ENCODE measurements around the gene SPRR3. TPM values are rescaled to one million over a fixed set of nuclear protein-coding genes. Genes with fewer than 3 reads are reported as not detected.
"Not testable (repeated sequence)": the region's sequence is repeated elsewhere in the genome, so short reads cannot be mapped to it uniquely, and the experiment has no call there.

Gene SPRR3
- total and polyA plus RNA-seq, 3 experiments from 2014 or later, result not detected

- Mint-ChIP-seq H3K36me3 (no peaks in the 10 kb centered on the region), H3K4me3 (no peak overlapping the region), H3K9me3 (peaks cover 0 to 8% (median 4%) of the 10 kb centered on the region in 5 donors), H3K27ac (no peak overlapping the region), H3K27me3 (peaks cover 12 to 42% of the 10 kb centered on the region in 2 donors), H3K4me1 (no peaks in the 10 kb centered on the region)
- ChIA-PET CTCF (no interaction called here), POLR2A (no interaction called here)
- H3K4me3 ChIP-seq (ENCODE audit: low read length), result no peak overlapping the region
- H3K4me1 ChIP-seq (ENCODE audit: insufficient read depth, low read length), result no peaks in the 10 kb centered on the region
- no peaks in the 10 kb centered on the region for H3K27me3 ChIP-seq (ENCODE audit: insufficient read depth, low read length, poor library complexity, severe bottlenecking)
- H3K27ac ChIP-seq (ENCODE audit: low read depth, low read length), result no peak overlapping the region
- H3K36me3 ChIP-seq (ENCODE audit: insufficient read depth, low read length), result no peaks in the 10 kb centered on the region
- DNase-seq, result no peak
- H3K9me3 ChIP-seq (ENCODE audit: low read length), result no peaks in the 10 kb centered on the region
Observed at GRCh38 chr1:152993186-152993585, 8.4 kb upstream of the SPRR3 start.

GRCh38 chr1:152995842-152996241, 5.7 kb upstream of the SPRR3 start:
- Mint-ChIP-seq H3K4me3 (no peak overlapping the region), H3K9me3 (peaks cover 0 to 8% (median 4%) of the 10 kb centered on the region in 5 donors), H3K27me3 (peaks cover 12 to 50% of the 10 kb centered on the region in 2 donors), H3K27ac (no peak overlapping the region), H3K36me3 (no peaks in the 10 kb centered on the region), H3K4me1 (no peaks in the 10 kb centered on the region)
- POLR2A ChIA-PET, result no interaction called here
- CTCF ChIA-PET, result no interaction called here
- Histone ChIP-seq H3K4me1 (ENCODE audit: insufficient read depth, low read length) (no peaks in the 10 kb centered on the region), H3K4me3 (ENCODE audit: low read length) (no peak overlapping the region), H3K36me3 (ENCODE audit: insufficient read depth, low read length) (no peaks in the 10 kb centered on the region), H3K27me3 (ENCODE audit: insufficient read depth, low read length, poor library complexity, severe bottlenecking) (no peaks in the 10 kb centered on the region), H3K27ac (ENCODE audit: low read depth, low read length) (no peak overlapping the region), H3K9me3 (ENCODE audit: low read length) (no peaks in the 10 kb centered on the region)
- DNase-seq, result no peak

GRCh38 chr1:152996633-152997400, 4.7 kb upstream of the SPRR3 start:
- no peaks in the 10 kb centered on the region for H3K4me1 Mint-ChIP-seq
- Histone ChIP-seq H3K27ac (ENCODE audit: low read depth, low read length) (no peak overlapping the region), H3K4me3 (ENCODE audit: low read length) (no peak overlapping the region), H3K36me3 (ENCODE audit: insufficient read depth, low read length) (no peaks in the 10 kb centered on the region), H3K27me3 (ENCODE audit: insufficient read depth, low read length, poor library complexity, severe bottlenecking) (no peaks in the 10 kb centered on the region), H3K9me3 (ENCODE audit: low read length) (no peaks in the 10 kb centered on the region), H3K4me1 (ENCODE audit: insufficient read depth, low read length) (no peaks in the 10 kb centered on the region)
- no peaks in the 10 kb centered on the region for H3K36me3 Mint-ChIP-seq
- ChIA-PET CTCF (no interaction called here), POLR2A (no interaction called here)
- no peak for DNase-seq
- H3K27ac Mint-ChIP-seq, result no peak overlapping the region
- no peak overlapping the region for H3K4me3 Mint-ChIP-seq
- peaks cover 15 to 51% of the 10 kb centered on the region in 2 donors for H3K27me3 Mint-ChIP-seq
- H3K9me3 Mint-ChIP-seq, result peaks cover 0 to 9% (median 4%) of the 10 kb centered on the region in 5 donors

- Histone ChIP-seq H3K4me1 (ENCODE audit: insufficient read depth, low read length) (no peaks in the 10 kb centered on the region), H3K36me3 (ENCODE audit: insufficient read depth, low read length) (no peaks in the 10 kb centered on the region), H3K4me3 (ENCODE audit: low read length) (no peak overlapping the region), H3K27ac (ENCODE audit: low read depth, low read length) (no peak overlapping the region), H3K9me3 (ENCODE audit: low read length) (no peaks in the 10 kb centered on the region), H3K27me3 (ENCODE audit: insufficient read depth, low read length, poor library complexity, severe bottlenecking) (no peaks in the 10 kb centered on the region)
- ChIA-PET CTCF (no interaction called here), POLR2A (no interaction called here)
- peaks cover 15 to 45% of the 10 kb centered on the region in 2 donors for H3K27me3 Mint-ChIP-seq
- peaks cover 0 to 9% (median 4%) of the 10 kb centered on the region in 5 donors for H3K9me3 Mint-ChIP-seq
- DNase-seq, result no peak
- H3K36me3 Mint-ChIP-seq, result no peaks in the 10 kb centered on the region
- H3K4me3 Mint-ChIP-seq, result no peak overlapping the region
- no peaks in the 10 kb centered on the region for H3K4me1 Mint-ChIP-seq
- H3K27ac Mint-ChIP-seq, result no peak overlapping the region
Observed at GRCh38 chr1:152997901-152998300, 3.6 kb upstream of the SPRR3 start.

GRCh38 chr1:152998476-152998875, 3.1 kb upstream of the SPRR3 start:
- Histone ChIP-seq H3K27ac (ENCODE audit: low read depth, low read length) (no peak overlapping the region), H3K9me3 (ENCODE audit: low read length) (no peaks in the 10 kb centered on the region), H3K27me3 (ENCODE audit: insufficient read depth, low read length, poor library complexity, severe bottlenecking) (no peaks in the 10 kb centered on the region), H3K36me3 (ENCODE audit: insufficient read depth, low read length) (no peaks in the 10 kb centered on the region), H3K4me1 (ENCODE audit: insufficient read depth, low read length) (no peaks in the 10 kb centered on the region), H3K4me3 (ENCODE audit: low read length) (no peak overlapping the region)
- no peak overlapping the region for H3K4me3 Mint-ChIP-seq
- CTCF ChIA-PET, result no interaction called here
- peaks cover 15 to 40% of the 10 kb centered on the region in 2 donors for H3K27me3 Mint-ChIP-seq
- POLR2A ChIA-PET, result no interaction called here
- DNase-seq, result no peak
- H3K4me1 Mint-ChIP-seq, result no peaks in the 10 kb centered on the region
- H3K27ac Mint-ChIP-seq, result no peak overlapping the region
- H3K9me3 Mint-ChIP-seq, result peaks cover 0 to 9% (median 4%) of the 10 kb centered on the region in 5 donors
- no peaks in the 10 kb centered on the region for H3K36me3 Mint-ChIP-seq

GRCh38 chr1:152999818-153000217, 1.7 kb upstream of the SPRR3 start:
- no peak overlapping the region for H3K27ac ChIP-seq (ENCODE audit: low read depth, low read length)
- H3K9me3 Mint-ChIP-seq, result peaks cover 0 to 9% (median 4%) of the 10 kb centered on the region in 5 donors
- no peaks in the 10 kb centered on the region for H3K36me3 Mint-ChIP-seq
- peaks cover 13 to 36% of the 10 kb centered on the region in 2 donors for H3K27me3 Mint-ChIP-seq
- H3K4me1 Mint-ChIP-seq, result no peaks in the 10 kb centered on the region
- ChIA-PET CTCF (no interaction called here), POLR2A (no interaction called here)
- H3K4me1 ChIP-seq (ENCODE audit: insufficient read depth, low read length), result no peaks in the 10 kb centered on the region
- no peak overlapping the region for H3K4me3 ChIP-seq (ENCODE audit: low read length)
- no peaks in the 10 kb centered on the region for H3K9me3 ChIP-seq (ENCODE audit: low read length)
- no peak overlapping the region for H3K27ac Mint-ChIP-seq
- H3K27me3 ChIP-seq (ENCODE audit: insufficient read depth, low read length, poor library complexity, severe bottlenecking), result no peaks in the 10 kb centered on the region
- no peak for DNase-seq
- H3K36me3 ChIP-seq (ENCODE audit: insufficient read depth, low read length), result no peaks in the 10 kb centered on the region
- no peak overlapping the region for H3K4me3 Mint-ChIP-seq

- no peaks in the 10 kb centered on the region for H3K9me3 ChIP-seq (ENCODE audit: low read length)
- no peaks in the 10 kb centered on the region for H3K4me1 ChIP-seq (ENCODE audit: insufficient read depth, low read length)
- POLR2A ChIA-PET, result no interaction called here
- CTCF ChIA-PET, result no interaction called here
- no peak for DNase-seq
- Mint-ChIP-seq H3K9me3 (peaks cover 0 to 9% (median 4%) of the 10 kb centered on the region in 5 donors), H3K4me3 (no peak overlapping the region), H3K27ac (no peak overlapping the region), H3K27me3 (peaks cover 10 to 34% of the 10 kb centered on the region in 2 donors), H3K4me1 (no peaks in the 10 kb centered on the region), H3K36me3 (no peaks in the 10 kb centered on the region)
- H3K27me3 ChIP-seq (ENCODE audit: insufficient read depth, low read length, poor library complexity, severe bottlenecking), result no peaks in the 10 kb centered on the region
- H3K4me3 ChIP-seq (ENCODE audit: low read length), result no peak overlapping the region
- no peaks in the 10 kb centered on the region for H3K36me3 ChIP-seq (ENCODE audit: insufficient read depth, low read length)
- no peak overlapping the region for H3K27ac ChIP-seq (ENCODE audit: low read depth, low read length)
Observed at GRCh38 chr1:153000294-153000693, 1.3 kb upstream of the SPRR3 start.

GRCh38 chr1:153011235-153011758, 9.7 kb downstream of the SPRR3 start:
- H3K36me3 Mint-ChIP-seq; H3K4me3 ChIP-seq (ENCODE audit: low read length); H3K4me1 ChIP-seq (ENCODE audit: insufficient read depth, low read length); H3K9me3 ChIP-seq (ENCODE audit: low read length); DNase-seq; CTCF ChIA-PET; H3K36me3 ChIP-seq (ENCODE audit: insufficient read depth, low read length); H3K27ac ChIP-seq (ENCODE audit: low read depth, low read length); H3K9me3 Mint-ChIP-seq; H3K27me3 Mint-ChIP-seq; H3K4me3 Mint-ChIP-seq; POLR2A ChIA-PET; H3K4me1 Mint-ChIP-seq; H3K27me3 ChIP-seq (ENCODE audit: insufficient read depth, low read length, poor library complexity, severe bottlenecking); H3K27ac Mint-ChIP-seq: not testable (repeated sequence)
